Tibial nerve (tissue), 4 donors: ENCODE results near the gene GTF2H3. TPM values are rescaled to one million over a fixed set of nuclear protein-coding genes. Genes with fewer than 3 reads are reported as not detected.

ENCODE experiments used
- DNase-seq, 2 donors: peaks; one replicate each; pipeline ENCODE4 v3.0.0-alpha.2; 2019; ENCODE audit warnings: low spot score in 2 of 2
- H3K27ac ChIP-seq, 4 donors: fragments of 200-600 bp; sonication (generic) in 3 of 4; one replicate each; pipeline ENCODE4 v1.5.1; 2017 to 2019; ENCODE audit warnings: mild to moderate bottlenecking in 1 of 4
- H3K27me3 ChIP-seq, 2 donors: fragments of 200-600 bp; sonication (generic) in 1 of 2; one replicate each; pipeline versions ENCODE4 v1.5.1 to v1.6.0; 2017 to 2019
- H3K36me3 ChIP-seq, 3 donors: fragments of 200-600 bp; sonication (generic); one replicate each; pipeline ENCODE4 v1.5.1; 2018 to 2019
- H3K4me1 ChIP-seq, 4 donors: fragments of 200-600 bp; sonication (generic) in 3 of 4; one replicate each; pipeline ENCODE4 v1.5.1; 2017 to 2019
- H3K4me3 ChIP-seq, 4 donors: fragments of 200-600 bp; sonication (generic) in 3 of 4; one replicate each; pipeline ENCODE4 v1.5.1; 2017 to 2019; ENCODE audit warnings: mild to moderate bottlenecking in 1 of 4, moderate library complexity in 1 of 4
- H3K9me3 ChIP-seq, 4 donors: fragments of 200-600 bp; sonication (generic) in 3 of 4; one replicate each; pipeline ENCODE4 v1.5.1; 2017 to 2019
- EP300 ChIP-seq, 2 donors: sonication (generic); formaldehyde crosslinking; IDR thresholded peaks; one replicate each; pipeline ENCODE4 v1.6.1; 2017; ENCODE audit warnings: antibody characterized with exemption in 2 of 2, mild to moderate bottlenecking in 1 of 2
- POLR2A ChIP-seq, 2 donors: fragments of 450-650 bp; IDR thresholded peaks; one replicate each; pipeline ENCODE4 v1.6.1; 2017; ENCODE audit warnings: antibody characterized with exemption in 2 of 2, mild to moderate bottlenecking in 2 of 2, moderate library complexity in 2 of 2
- WGBS, 2 donors: methylation state at CpG; one replicate each; pipeline ENCODE4 v1.1.5; 2018; 5-methylcytosine and 5-hydroxymethylcytosine counted together
- small RNA-seq: library from RNA; depleted of rRNA; stranded (forward); fragments of <200 nt; gene quantifications from one replicate; pipeline ENCODE3, GENCODE V24; 2016
- total RNA-seq, 4 donors: library from RNA; depleted of rRNA; stranded (reverse); fragments of >200 nt; gene quantifications; one replicate each; pipeline ENCODE4 v1.1.0, GENCODE V29; 2016
- TF ChIP-seq, protein P1 (sequence below), 5 experiments: fragments of 200-600 bp in 3 of 5; fragments of 450-650 bp in 2 of 5; sonication (generic) in 3 of 5; IDR thresholded peaks; one replicate each; pipeline ENCODE4 v1.5.1; 2016 to 2019; ENCODE audit warnings: antibody characterized with exemption in 5 of 5, mild to moderate bottlenecking in 3 of 5, moderate library complexity in 2 of 5

GTF2H3 gene
- total RNA-seq, 4 donors from 2014 or later, result 17.7 to 33.5 (median 22.0) TPM

DNA sequence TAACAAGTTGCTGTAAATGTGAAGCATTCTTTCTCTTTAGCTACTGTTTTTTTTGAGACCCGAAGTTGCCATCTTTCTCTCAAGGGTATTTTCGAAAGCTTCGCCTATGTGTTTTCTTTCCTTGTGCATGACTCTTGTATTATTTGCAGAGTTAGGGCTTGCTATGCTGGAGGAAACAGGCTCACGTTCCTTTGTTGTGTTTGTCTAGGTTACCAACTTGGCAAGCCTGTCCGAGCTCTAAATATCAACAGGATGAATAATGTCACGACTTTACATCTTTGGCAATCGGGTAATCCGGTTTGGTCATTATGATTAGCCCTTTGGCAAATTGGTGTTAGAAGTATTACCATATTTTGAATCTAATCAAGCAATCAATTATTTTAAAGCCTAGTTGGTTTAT, 62.6 kb downstream of the GTF2H3 start:
- DNase-seq, result no peak
- Histone ChIP-seq H3K27me3 (no peaks in the 10 kb centered on the region), H3K4me3 (no peak overlapping the region), H3K4me1 (no peaks in the 10 kb centered on the region), H3K9me3 (no peaks in the 10 kb centered on the region), H3K27ac (no peak overlapping the region), H3K36me3 (peaks cover 2 to 96% (median 7%) of the 10 kb centered on the region in 3 donors)
- TF ChIP-seq EP300 (IDR thresholded peaks at IDR 0.05) (no peak), POLR2A (IDR thresholded peaks at IDR 0.05) (no peak)
- TF ChIP-seq, protein P1, sequence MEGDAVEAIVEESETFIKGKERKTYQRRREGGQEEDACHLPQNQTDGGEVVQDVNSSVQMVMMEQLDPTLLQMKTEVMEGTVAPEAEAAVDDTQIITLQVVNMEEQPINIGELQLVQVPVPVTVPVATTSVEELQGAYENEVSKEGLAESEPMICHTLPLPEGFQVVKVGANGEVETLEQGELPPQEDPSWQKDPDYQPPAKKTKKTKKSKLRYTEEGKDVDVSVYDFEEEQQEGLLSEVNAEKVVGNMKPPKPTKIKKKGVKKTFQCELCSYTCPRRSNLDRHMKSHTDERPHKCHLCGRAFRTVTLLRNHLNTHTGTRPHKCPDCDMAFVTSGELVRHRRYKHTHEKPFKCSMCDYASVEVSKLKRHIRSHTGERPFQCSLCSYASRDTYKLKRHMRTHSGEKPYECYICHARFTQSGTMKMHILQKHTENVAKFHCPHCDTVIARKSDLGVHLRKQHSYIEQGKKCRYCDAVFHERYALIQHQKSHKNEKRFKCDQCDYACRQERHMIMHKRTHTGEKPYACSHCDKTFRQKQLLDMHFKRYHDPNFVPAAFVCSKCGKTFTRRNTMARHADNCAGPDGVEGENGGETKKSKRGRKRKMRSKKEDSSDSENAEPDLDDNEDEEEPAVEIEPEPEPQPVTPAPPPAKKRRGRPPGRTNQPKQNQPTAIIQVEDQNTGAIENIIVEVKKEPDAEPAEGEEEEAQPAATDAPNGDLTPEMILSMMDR (IDR thresholded peaks at IDR 0.05), result no peak
- WGBS, 2 donors, result 82 to 84% methylated on average over 8 of the region's 8 CpGs

DNA sequence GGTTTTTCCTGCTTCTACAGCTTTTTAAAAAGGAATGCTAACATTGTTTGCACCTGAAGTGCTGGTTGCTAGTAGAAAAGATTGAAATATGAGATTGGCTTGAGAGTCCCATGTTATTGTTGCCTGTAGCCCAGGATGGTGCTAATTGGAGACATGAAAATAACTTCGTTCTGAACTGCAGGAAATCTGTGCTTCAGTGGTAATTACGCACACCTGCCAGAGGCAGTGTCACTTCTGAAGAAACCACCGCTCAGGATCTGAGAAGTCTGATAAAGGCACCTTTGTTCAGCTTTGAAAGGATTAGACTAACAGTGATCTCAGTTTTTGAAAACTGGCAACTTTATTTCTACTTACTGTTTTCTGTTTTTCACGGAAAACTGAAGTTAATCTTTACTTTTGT, 63.0 kb downstream of the GTF2H3 start:
- no peak overlapping the region for H3K27ac ChIP-seq
- TF ChIP-seq EP300 (IDR thresholded peaks at IDR 0.05) (no peak), POLR2A (IDR thresholded peaks at IDR 0.05) (no peak)
- TF ChIP-seq, protein P1 (IDR thresholded peaks at IDR 0.05), result no peak
- H3K27me3 ChIP-seq, result no peaks in the 10 kb centered on the region
- no peak for DNase-seq
- H3K4me1 ChIP-seq, result no peaks in the 10 kb centered on the region
- 53 to 62% methylated on average over 4 of the region's 4 CpGs for WGBS, 2 donors
- peaks cover 2 to 96% (median 7%) of the 10 kb centered on the region in 3 donors for H3K36me3 ChIP-seq
- no peaks in the 10 kb centered on the region for H3K9me3 ChIP-seq
- H3K4me3 ChIP-seq, result no peak overlapping the region

DNA sequence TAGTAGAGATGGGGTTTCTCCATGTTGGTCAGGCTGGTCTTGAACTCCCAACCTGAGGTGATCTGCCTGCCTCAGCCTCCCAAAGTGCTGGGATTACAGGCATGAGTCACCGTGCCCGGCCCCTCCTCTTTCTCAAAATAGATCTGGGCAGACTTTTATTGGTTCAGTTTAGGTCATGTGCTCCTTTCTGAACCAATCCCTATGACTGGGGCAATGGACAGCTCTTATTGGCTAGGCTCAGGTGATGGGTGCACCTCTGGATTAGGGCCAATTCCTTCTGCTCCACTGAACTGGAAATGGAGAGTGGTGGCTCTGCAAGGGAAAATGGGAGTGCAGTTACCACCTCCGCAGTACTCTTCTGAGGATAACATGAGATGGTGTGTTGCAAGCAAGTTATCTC, 72.3 kb downstream of the GTF2H3 start:
- DNase-seq, result no peak
- Histone ChIP-seq H3K27me3 (no peaks in the 10 kb centered on the region), H3K4me1 (no peaks in the 10 kb centered on the region), H3K36me3 (peaks cover 2 to 68% (median 4%) of the 10 kb centered on the region in 3 donors), H3K4me3 (no peak overlapping the region), H3K27ac (no peak overlapping the region), H3K9me3 (no peaks in the 10 kb centered on the region)
- TF ChIP-seq POLR2A (IDR thresholded peaks at IDR 0.05), result no peak
- TF ChIP-seq, protein P1 (IDR thresholded peaks at IDR 0.05), result no peak
- no peak for TF ChIP-seq EP300 (IDR thresholded peaks at IDR 0.05)
- WGBS, 2 donors, result 96% methylated on average over 3 of the region's 3 CpGs

DNA sequence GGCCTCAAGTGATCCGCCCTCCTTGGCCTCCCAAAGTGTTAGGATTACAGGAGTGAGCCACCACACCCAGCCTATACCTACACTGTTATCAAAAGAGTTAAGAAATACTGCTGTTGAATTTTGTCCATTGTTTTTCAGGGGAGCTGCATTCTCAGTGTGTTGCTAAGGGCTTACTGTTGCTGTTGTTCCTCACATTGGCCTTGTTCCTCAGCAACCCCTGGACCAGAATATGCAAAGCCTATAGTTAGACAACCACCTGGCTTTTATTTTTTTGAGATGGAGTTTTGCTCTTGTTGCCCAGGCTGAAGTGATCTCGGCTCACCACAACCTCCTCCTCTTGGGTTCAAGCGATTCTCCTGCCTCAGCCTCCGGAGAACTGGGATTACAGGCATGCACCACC, 73.8 kb downstream of the GTF2H3 start:
- 88 to 92% methylated on average over 4 of the region's 4 CpGs for WGBS, 2 donors
- H3K27me3 ChIP-seq, result no peaks in the 10 kb centered on the region
- no peak for TF ChIP-seq POLR2A (IDR thresholded peaks at IDR 0.05)
- TF ChIP-seq EP300 (IDR thresholded peaks at IDR 0.05), result no peak
- TF ChIP-seq, protein P1 (IDR thresholded peaks at IDR 0.05), result no peak
- H3K27ac ChIP-seq, result no peak overlapping the region
- H3K9me3 ChIP-seq, result no peaks in the 10 kb centered on the region
- H3K36me3 ChIP-seq, result peaks cover 0 to 52% (median 2%) of the 10 kb centered on the region in 3 donors
- no peak for DNase-seq
- H3K4me1 ChIP-seq, result peaks cover 0 to 6% (median 2%) of the 10 kb centered on the region in 4 donors
- H3K4me3 ChIP-seq, result no peak overlapping the region

Small RNA genes within 50 kb of the gene (small RNA-seq; reads per million reads assigned to genes)
- gene SNORA9B, result not detected

Other genes starting within 250 kb of the GTF2H3 start
- gene KMT5A, start 249.7 kb upstream of the GTF2H3 start, total RNA-seq, result 10 to 100 TPM; 16.5 to 34.5 (median 27.0) TPM
- 1 to 10 TPM; 5.2 to 6.9 (median 6.1) TPM for gene RILPL2, start 197.1 kb upstream of the GTF2H3 start, total RNA-seq
- 10 to 100 TPM in 3 of 4 donors, 1 to 10 TPM in 1; 8.1 to 31.8 (median 20.8) TPM for gene SNRNP35, start 175.7 kb upstream of the GTF2H3 start, total RNA-seq
- 10 to 100 TPM; 11.8 to 24.3 (median 16.0) TPM for gene RILPL1, start 100.1 kb upstream of the GTF2H3 start, total RNA-seq
- 100 to 1,000 TPM in 2 of 4 donors, 10 to 100 TPM in 2; 77.9 to 109 (median 103) TPM for gene TMED2, start 49.3 kb upstream of the GTF2H3 start, total RNA-seq
- 10 to 100 TPM; 16.8 to 53.1 (median 29.3) TPM for gene DDX55, start 31.7 kb upstream of the GTF2H3 start, total RNA-seq
- gene EIF2B1, start 143 bp upstream of the GTF2H3 start, total RNA-seq, result 100 to 1,000 TPM; 162 to 221 (median 181) TPM
- gene TCTN2, start 37.3 kb downstream of the GTF2H3 start, total RNA-seq, result 10 to 100 TPM in 3 of 4 donors, 1 to 10 TPM in 1; 7.2 to 20.0 (median 14.9) TPM
- 10 to 100 TPM; 18.8 to 34.2 (median 29.7) TPM for gene ATP6V0A2, start 78.5 kb downstream of the GTF2H3 start, total RNA-seq
- 1 to 10 TPM in 1 of 4 donors, not detected in 3; 3.1 TPM for gene DNAH10, start 128.5 kb downstream of the GTF2H3 start, total RNA-seq